Neural cell (in vitro differentiated cells): ENCODE data around the gene ENPEP. TPM values are rescaled to one million over a fixed set of nuclear protein-coding genes. Genes with fewer than 3 reads are reported as not detected.

Experiments used
- H2AFZ ChIP-seq: fragments of 200-600, 300-800 bp; sonication (generic), shearing (Covaris generic); 2 replicates; pipeline ENCODE4 v1.6.0; 2014; ENCODE audit warnings: low read depth, mild to moderate bottlenecking, antibody characterized with exemption, low read length, moderate library complexity
- H3F3A ChIP-seq: fragments of 200-600 bp; shearing (Covaris generic); 2 replicates; pipeline ENCODE4 v1.6.1; 2016; ENCODE audit warnings: mild to moderate bottlenecking, moderate library complexity, mixed read lengths, antibody characterized with exemption, low read length; ENCODE audit not compliant: insufficient read depth, poor library complexity, severe bottlenecking
- H3K27ac ChIP-seq: fragments of 200-600, 300-800 bp; sonication (generic), shearing (Covaris generic); 2 replicates; pipeline ENCODE4 v1.5.1; 2014; ENCODE audit warnings: mild to moderate bottlenecking, low read length, moderate library complexity
- H3K27me3 ChIP-seq: fragments of 300-800, 200-600 bp; sonication (generic), shearing (Covaris generic); 2 replicates; pipeline ENCODE4 v1.6.0; 2014; ENCODE audit warnings: mild to moderate bottlenecking, low read depth, low read length, moderate library complexity; ENCODE audit not compliant: insufficient read depth
- H3K36me3 ChIP-seq: fragments of 300-800, 200-600 bp; sonication (generic), shearing (Covaris generic); 2 replicates; pipeline ENCODE4 v1.5.1; 2014; ENCODE audit warnings: mild to moderate bottlenecking, antibody characterized with exemption, low read length, moderate library complexity; ENCODE audit not compliant: insufficient read depth
- H3K4me2 ChIP-seq: fragments of 300-800, 200-600 bp; sonication (generic), shearing (Covaris generic); 2 replicates; pipeline ENCODE4 v1.6.0; 2014; ENCODE audit warnings: mild to moderate bottlenecking, low read length
- H3K4me3 ChIP-seq: fragments of 300-800, 200-600 bp; sonication (generic), shearing (Covaris generic); 2 replicates; pipeline ENCODE4 v1.5.1; 2014; ENCODE audit warnings: mild to moderate bottlenecking, low read length, moderate library complexity
- H3K79me2 ChIP-seq: fragments of 200-600 bp; shearing (Covaris generic); replicated peaks from 2 replicates; pipeline ENCODE4 v1.6.0; 2014; ENCODE audit warnings: mild to moderate bottlenecking, low read length, moderate library complexity; ENCODE audit not compliant: insufficient read depth
- H3K9ac ChIP-seq: fragments of 300-800, 200-600 bp; sonication (generic), shearing (Covaris generic); 2 replicates; pipeline ENCODE4 v1.6.1; 2016; ENCODE audit warnings: mild to moderate bottlenecking, low read length, mixed read lengths
- H3K9me2 ChIP-seq: fragments of 200-600 bp; shearing (Covaris generic); 2 replicates; pipeline ENCODE4 v1.6.1; 2016; ENCODE audit warnings: mild to moderate bottlenecking, low read length, mixed read lengths; ENCODE audit not compliant: insufficient read depth
- H3K9me3 ChIP-seq: fragments of 200-600, 300-800 bp; sonication (generic), shearing (Covaris generic); 2 replicates; pipeline ENCODE4 v1.6.1; 2016; ENCODE audit warnings: mild to moderate bottlenecking, mixed run types, low read length, moderate library complexity, mixed read lengths
- H4K20me1 ChIP-seq: fragments of 200-600 bp; shearing (Covaris generic); 2 replicates; pipeline ENCODE4 v1.6.1; 2016; ENCODE audit warnings: mild to moderate bottlenecking, mixed run types; ENCODE audit not compliant: insufficient read depth
- EP300 ChIP-seq: fragments of 450-650 bp; conservative IDR thresholded peaks from 2 replicates; pipeline ENCODE4 v1.6.1; 2014; ENCODE audit warnings: antibody characterized with exemption, mild to moderate bottlenecking, moderate library complexity; ENCODE audit not compliant: poor library complexity, severe bottlenecking
- EZH2 ChIP-seq: fragments of 200-600, 300-800 bp; shearing (Covaris generic), sonication (generic); IDR thresholded peaks from 2 replicates; pipeline ENCODE4 v1.6.1; 2014; ENCODE audit warnings: antibody characterized with exemption, low read length, borderline replicate concordance, mild to moderate bottlenecking; ENCODE audit not compliant: insufficient read depth, poor library complexity, severe bottlenecking
- MXI1 ChIP-seq: fragments of 450-650 bp; conservative IDR thresholded peaks from 2 replicates; pipeline ENCODE4 v1.6.1; 2014; ENCODE audit warnings: antibody characterized with exemption, mild to moderate bottlenecking; ENCODE audit not compliant: poor library complexity, severe bottlenecking
- POLR2AphosphoS5 ChIP-seq: IDR thresholded peaks from 2 replicates; pipeline ENCODE4 v1.6.1; 2012
- RAD21 ChIP-seq: fragments of 450-650 bp; conservative IDR thresholded peaks from 2 replicates; pipeline ENCODE4 v1.6.1; 2014; ENCODE audit warnings: antibody characterized with exemption, mild to moderate bottlenecking, moderate library complexity
- SMC3 ChIP-seq: fragments of 450-650 bp; conservative IDR thresholded peaks from 2 replicates; pipeline ENCODE4 v1.6.1; 2014; ENCODE audit warnings: antibody characterized with exemption, mild to moderate bottlenecking, moderate library complexity; ENCODE audit not compliant: poor library complexity
- TAF1 ChIP-seq: IDR thresholded peaks from 2 replicates; pipeline ENCODE4 v1.6.1; 2012; ENCODE audit warnings: low read depth
- polyA plus RNA-seq: library from polyadenylated mRNA; depleted of rRNA; stranded (reverse); fragments of >200 nt; gene quantifications from 2 replicates; pipeline ENCODE4 v1.2.3, GENCODE V29; 2014
- TF ChIP-seq, protein P1 (sequence below): IDR thresholded peaks from 2 replicates; pipeline ENCODE4 v1.6.1; 2012; ENCODE audit warnings: borderline replicate concordance
- TF ChIP-seq, protein P2 (sequence below): fragments of 450-650 bp; IDR thresholded peaks from 2 replicates; pipeline ENCODE4 v1.5.1; 2014; ENCODE audit warnings: antibody characterized with exemption, mild to moderate bottlenecking, moderate library complexity; ENCODE audit not compliant: poor library complexity, severe bottlenecking

ENPEP gene
- polyA plus RNA-seq, 1 donor from 2014 or later, result 0.06 TPM

DNA sequence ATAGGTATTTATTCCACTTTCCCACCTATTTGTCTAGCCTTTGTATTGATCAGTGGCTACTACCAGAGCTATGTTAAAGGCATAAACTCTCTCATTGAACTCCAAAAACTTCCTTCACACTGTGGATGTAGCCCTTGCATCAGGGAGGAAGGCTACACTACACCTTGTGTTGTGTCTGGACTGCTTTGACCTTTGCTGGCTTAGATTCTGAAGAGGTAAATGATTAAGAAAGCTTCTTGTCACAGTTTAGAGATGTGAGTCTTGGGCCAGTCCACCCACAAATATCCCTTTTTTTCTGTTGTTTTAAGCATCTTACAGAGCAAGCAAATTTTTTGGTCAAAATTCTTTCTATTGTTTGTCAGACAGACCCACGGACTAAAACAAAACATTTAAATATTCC, 1.9 kb downstream of the ENPEP start:
- no peaks in the 10 kb centered on the region for H3F3A ChIP-seq
- no peak overlapping the region for H3K27ac ChIP-seq
- H3K27me3 ChIP-seq, result no peaks in the 10 kb centered on the region
- no peak overlapping the region for H3K4me2 ChIP-seq
- no peaks in the 10 kb centered on the region for H3K9me2 ChIP-seq
- H2AFZ ChIP-seq, result no peak overlapping the region
- H3K36me3 ChIP-seq, result no peaks in the 10 kb centered on the region
- no peak overlapping the region for H3K4me3 ChIP-seq
- H3K9ac ChIP-seq, result no peak overlapping the region
- no peaks in the 10 kb centered on the region for H4K20me1 ChIP-seq
- H3K79me2 ChIP-seq, result no peaks in the 10 kb centered on the region
- H3K9me3 ChIP-seq, result no peaks in the 10 kb centered on the region
- TF ChIP-seq, protein P1, sequence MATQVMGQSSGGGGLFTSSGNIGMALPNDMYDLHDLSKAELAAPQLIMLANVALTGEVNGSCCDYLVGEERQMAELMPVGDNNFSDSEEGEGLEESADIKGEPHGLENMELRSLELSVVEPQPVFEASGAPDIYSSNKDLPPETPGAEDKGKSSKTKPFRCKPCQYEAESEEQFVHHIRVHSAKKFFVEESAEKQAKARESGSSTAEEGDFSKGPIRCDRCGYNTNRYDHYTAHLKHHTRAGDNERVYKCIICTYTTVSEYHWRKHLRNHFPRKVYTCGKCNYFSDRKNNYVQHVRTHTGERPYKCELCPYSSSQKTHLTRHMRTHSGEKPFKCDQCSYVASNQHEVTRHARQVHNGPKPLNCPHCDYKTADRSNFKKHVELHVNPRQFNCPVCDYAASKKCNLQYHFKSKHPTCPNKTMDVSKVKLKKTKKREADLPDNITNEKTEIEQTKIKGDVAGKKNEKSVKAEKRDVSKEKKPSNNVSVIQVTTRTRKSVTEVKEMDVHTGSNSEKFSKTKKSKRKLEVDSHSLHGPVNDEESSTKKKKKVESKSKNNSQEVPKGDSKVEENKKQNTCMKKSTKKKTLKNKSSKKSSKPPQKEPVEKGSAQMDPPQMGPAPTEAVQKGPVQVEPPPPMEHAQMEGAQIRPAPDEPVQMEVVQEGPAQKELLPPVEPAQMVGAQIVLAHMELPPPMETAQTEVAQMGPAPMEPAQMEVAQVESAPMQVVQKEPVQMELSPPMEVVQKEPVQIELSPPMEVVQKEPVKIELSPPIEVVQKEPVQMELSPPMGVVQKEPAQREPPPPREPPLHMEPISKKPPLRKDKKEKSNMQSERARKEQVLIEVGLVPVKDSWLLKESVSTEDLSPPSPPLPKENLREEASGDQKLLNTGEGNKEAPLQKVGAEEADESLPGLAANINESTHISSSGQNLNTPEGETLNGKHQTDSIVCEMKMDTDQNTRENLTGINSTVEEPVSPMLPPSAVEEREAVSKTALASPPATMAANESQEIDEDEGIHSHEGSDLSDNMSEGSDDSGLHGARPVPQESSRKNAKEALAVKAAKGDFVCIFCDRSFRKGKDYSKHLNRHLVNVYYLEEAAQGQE, result no peak
- TF ChIP-seq MXI1 (no peak), TAF1 (no peak), POLR2AphosphoS5 (no peak), EP300 (no peak)
- TF ChIP-seq, protein P2, sequence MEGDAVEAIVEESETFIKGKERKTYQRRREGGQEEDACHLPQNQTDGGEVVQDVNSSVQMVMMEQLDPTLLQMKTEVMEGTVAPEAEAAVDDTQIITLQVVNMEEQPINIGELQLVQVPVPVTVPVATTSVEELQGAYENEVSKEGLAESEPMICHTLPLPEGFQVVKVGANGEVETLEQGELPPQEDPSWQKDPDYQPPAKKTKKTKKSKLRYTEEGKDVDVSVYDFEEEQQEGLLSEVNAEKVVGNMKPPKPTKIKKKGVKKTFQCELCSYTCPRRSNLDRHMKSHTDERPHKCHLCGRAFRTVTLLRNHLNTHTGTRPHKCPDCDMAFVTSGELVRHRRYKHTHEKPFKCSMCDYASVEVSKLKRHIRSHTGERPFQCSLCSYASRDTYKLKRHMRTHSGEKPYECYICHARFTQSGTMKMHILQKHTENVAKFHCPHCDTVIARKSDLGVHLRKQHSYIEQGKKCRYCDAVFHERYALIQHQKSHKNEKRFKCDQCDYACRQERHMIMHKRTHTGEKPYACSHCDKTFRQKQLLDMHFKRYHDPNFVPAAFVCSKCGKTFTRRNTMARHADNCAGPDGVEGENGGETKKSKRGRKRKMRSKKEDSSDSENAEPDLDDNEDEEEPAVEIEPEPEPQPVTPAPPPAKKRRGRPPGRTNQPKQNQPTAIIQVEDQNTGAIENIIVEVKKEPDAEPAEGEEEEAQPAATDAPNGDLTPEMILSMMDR, result no peak

DNA sequence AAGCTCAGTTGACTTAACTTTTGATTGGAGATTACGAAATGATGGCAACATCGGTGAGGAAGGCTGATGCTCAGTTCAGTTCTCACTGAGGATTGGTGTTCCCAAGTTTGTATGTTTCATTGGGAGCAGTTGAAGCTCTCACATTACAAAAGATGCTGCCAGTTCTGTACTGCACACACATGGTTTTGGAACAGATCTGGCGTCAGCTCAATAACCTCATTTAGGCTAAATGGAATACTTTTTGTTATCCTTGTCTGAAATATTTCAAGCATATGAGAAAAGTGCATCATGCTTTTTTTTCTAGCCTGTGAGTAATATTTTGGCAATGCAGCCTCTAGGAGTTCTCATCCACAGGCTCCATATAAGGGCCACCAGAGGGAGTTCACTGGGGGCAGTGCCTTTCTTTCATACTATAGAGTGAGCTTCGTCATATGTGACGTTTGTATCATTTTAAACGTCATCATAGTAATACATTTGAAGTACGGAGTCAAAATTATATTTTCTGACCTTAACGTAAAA, 4.1 kb downstream of the ENPEP start:
- no peaks in the 10 kb centered on the region for H3K9me3 ChIP-seq
- H3K9me2 ChIP-seq, result no peaks in the 10 kb centered on the region
- H3K9ac ChIP-seq, result no peak overlapping the region
- H3K79me2 ChIP-seq, result no peaks in the 10 kb centered on the region
- H3F3A ChIP-seq, result no peaks in the 10 kb centered on the region
- no peaks in the 10 kb centered on the region for H4K20me1 ChIP-seq
- H3K27me3 ChIP-seq, result no peaks in the 10 kb centered on the region
- no peak for TF ChIP-seq EP300
- TF ChIP-seq RAD21, result no peak
- H3K4me2 ChIP-seq, result no peak overlapping the region
- H2AFZ ChIP-seq, result no peak overlapping the region
- H3K27ac ChIP-seq, result no peak overlapping the region
- no peak overlapping the region for H3K4me3 ChIP-seq
- no peaks in the 10 kb centered on the region for H3K36me3 ChIP-seq

DNA sequence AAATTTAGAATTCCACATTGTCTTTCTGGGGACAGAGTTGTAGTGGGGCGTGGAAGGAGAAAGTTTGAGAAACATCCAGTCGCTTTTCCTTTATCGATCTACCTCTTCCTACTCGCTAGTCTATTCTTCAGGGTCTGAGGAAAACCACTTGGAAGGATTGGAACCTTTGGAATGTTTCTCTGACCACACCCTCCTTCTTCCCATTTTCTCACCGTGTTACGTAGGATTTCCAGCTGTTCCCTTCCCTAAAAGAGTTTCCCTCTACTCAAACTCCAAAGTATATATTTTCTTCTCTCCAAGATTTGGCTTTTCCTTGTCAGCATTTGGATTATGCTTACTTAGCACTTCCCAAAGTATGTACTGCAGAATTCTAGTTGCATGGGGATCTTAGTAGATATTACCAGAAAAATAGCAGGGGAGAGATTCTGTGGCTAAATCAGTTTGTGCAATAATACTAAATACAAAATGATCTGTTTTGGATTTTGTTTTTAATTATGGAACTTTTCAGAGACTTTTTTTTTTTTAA, 4.9 kb downstream of the ENPEP start:
- no peak for TF ChIP-seq TAF1
- TF ChIP-seq MXI1, result no peak
- no peak for TF ChIP-seq RAD21
- no peak for TF ChIP-seq EZH2
- no peak for TF ChIP-seq POLR2AphosphoS5
- TF ChIP-seq EP300, result no peak
- TF ChIP-seq SMC3, result no peak
- TF ChIP-seq, protein P1, result no peak
- Histone ChIP-seq H3K79me2 (no peaks in the 10 kb centered on the region), H3K9ac (no peak overlapping the region), H3K36me3 (no peaks in the 10 kb centered on the region), H3K27me3 (no peaks in the 10 kb centered on the region), H2AFZ (no peak overlapping the region), H3K4me3 (no peak overlapping the region), H3K4me2 (no peak overlapping the region), H3K27ac (no peak overlapping the region), H3K9me2 (no peaks in the 10 kb centered on the region), H3F3A (no peaks in the 10 kb centered on the region), H3K9me3 (no peaks in the 10 kb centered on the region), H4K20me1 (no peaks in the 10 kb centered on the region)
